Measurements from ENCODE around the gene ERG.

DNA sequence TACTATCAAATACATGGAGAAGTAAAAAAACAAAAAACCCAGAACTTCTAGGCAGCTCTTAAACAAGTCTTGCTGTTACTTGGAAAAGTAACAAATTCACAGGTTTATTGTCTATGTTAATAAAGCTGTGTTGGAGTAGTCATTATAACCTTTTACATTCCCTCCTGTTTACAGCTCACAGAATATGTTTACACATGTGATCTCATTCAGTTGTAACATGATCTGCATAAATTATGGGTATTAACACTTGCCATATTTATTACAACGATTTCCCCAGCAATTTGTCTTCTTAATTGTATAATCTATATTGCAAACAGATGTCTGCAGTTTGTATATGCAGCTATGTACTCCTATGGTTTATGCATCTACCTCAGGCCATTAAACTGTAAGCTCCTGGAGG is 28.6 kb downstream of the ERG start:
- TF ChIP-seq, protein P1, sequence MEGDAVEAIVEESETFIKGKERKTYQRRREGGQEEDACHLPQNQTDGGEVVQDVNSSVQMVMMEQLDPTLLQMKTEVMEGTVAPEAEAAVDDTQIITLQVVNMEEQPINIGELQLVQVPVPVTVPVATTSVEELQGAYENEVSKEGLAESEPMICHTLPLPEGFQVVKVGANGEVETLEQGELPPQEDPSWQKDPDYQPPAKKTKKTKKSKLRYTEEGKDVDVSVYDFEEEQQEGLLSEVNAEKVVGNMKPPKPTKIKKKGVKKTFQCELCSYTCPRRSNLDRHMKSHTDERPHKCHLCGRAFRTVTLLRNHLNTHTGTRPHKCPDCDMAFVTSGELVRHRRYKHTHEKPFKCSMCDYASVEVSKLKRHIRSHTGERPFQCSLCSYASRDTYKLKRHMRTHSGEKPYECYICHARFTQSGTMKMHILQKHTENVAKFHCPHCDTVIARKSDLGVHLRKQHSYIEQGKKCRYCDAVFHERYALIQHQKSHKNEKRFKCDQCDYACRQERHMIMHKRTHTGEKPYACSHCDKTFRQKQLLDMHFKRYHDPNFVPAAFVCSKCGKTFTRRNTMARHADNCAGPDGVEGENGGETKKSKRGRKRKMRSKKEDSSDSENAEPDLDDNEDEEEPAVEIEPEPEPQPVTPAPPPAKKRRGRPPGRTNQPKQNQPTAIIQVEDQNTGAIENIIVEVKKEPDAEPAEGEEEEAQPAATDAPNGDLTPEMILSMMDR (conservative IDR thresholded peaks at IDR 0.05; ENCODE audit: low read length): no peak
- no peak for TF ChIP-seq EZH2phosphoT487 (IDR thresholded peaks at IDR 0.05; ENCODE audit: borderline replicate concordance)
